IPS DF 6.9 (cell line): Measurements from ENCODE around the gene CD209.

Experiments
- DNase-seq: peaks from one replicate; pipeline ENCODE4 v3.0.0-alpha.2; 2013; ENCODE audit warnings: low read depth, low spot score
- H3K27ac ChIP-seq: one replicate; pipeline ENCODE4 v1.5.1; 2013; ENCODE audit warnings: low read length, control low read depth
- H3K27me3 ChIP-seq: 2 replicates; pipeline ENCODE4 v1.6.1; 2013; ENCODE audit warnings: mild to moderate bottlenecking, low read length; ENCODE audit not compliant: control insufficient read depth, insufficient read depth
- H3K36me3 ChIP-seq: 2 replicates; pipeline ENCODE4 v1.6.1; 2013; ENCODE audit warnings: low read length; ENCODE audit not compliant: control insufficient read depth, insufficient read depth
- H3K4me1 ChIP-seq: 2 replicates; pipeline ENCODE4 v1.6.1; 2013; ENCODE audit warnings: low read length; ENCODE audit not compliant: control insufficient read depth, insufficient read depth
- H3K4me3 ChIP-seq: 2 replicates; pipeline ENCODE4 v1.5.1; 2013; ENCODE audit warnings: mild to moderate bottlenecking, low read length
- H3K9me3 ChIP-seq: 2 replicates; pipeline ENCODE4 v1.6.1; 2013; ENCODE audit warnings: low read length, inconsistent platforms; ENCODE audit not compliant: control insufficient read depth, insufficient read depth
- whole genome bisulfite sequencing: extraction: QIAGEN DNeasy Blood & Tissue Kit; methylation state at CpG from one replicate; pipeline ENCODE4 v1.1.7; 2013; ENCODE audit warnings: mixed read lengths, missing lambda C conversion rate; ENCODE audit not compliant: insufficient read length, insufficient coverage; 5-methylcytosine and 5-hydroxymethylcytosine counted together

Gene CD209

DNA sequence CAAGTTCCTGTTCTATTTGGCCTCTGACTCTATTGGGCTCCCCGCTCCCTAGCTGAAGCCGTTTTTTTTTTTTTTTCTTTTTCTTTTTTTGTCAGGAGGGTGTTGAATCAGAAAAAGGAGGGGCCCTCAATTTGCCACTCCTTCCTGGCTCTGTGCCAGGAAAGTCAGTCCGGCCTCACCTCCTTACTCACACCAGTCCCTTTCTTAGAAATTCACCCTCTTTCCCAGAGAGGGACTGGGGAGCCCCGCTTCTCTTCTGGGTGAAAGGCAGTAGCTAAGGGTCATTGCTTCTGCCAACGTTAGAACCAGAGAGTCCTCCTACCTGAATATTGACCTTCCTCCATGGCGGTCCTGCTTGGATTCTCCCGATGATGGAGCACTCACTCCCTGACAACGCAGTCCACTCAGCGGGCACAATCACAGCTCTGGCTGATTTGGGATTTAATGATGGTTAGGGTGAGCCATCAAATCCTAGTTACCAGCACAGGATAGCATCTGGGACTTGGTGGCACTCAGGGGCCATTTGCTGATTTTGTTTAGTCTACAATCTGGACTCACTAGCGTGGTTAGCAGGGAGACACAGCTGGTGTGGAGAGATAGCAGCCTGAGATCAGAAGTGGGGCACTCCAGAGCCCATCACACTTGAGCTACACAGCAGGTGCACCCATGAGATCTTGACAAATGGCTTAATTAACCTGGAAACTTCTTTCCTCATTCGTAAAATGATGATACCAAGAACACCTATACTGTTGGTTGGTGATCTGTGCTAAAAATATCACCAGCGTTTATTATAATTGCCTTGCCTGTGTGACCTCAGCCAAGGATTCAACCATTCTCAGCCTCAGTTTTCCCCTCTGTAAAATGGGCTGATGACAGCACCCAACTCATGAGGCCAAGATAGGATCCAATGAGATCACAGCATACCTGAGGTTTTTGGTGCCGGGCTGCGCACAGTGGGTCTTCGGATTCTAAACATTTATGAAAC lies 47.6 kb downstream of the CD209 start:
- 0 out of 2 replicates have a peak, but pooled peaks cover 4% of the 10 kb centered on the region for H3K4me1 ChIP-seq

DNA sequence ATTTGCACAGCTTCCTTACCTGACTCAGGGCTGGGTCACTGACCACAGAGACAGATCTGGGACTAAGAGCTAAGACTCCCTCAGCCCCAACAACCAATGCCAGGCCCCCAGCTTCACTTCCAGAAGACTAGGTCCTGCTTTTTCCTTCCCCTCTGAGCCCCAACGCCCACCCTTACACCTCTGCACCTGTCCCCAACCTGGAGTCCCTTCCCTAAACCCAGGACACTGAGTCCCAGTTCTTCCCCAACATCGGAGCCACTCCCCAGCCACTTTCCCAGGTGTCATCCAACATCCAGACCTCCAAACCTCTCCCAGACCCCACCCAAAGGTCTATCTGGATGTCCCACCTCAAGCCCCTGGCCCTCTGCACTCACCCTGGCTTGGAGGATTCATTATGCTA lies 48.3 kb downstream of the CD209 start:
- no CpG with 5 or more reads among the region's 2 CpGs for WGBS
- H3K27me3 ChIP-seq: no peaks in the 10 kb centered on the region

More for the DNA sequence above, 47.6 kb downstream of the CD209 start:
- no CpG with 5 or more reads among the region's 15 CpGs for WGBS
- Histone ChIP-seq H3K36me3 (no peaks in the 10 kb centered on the region), H3K9me3 (no peaks in the 10 kb centered on the region), H3K27ac (no peak overlapping the region), H3K4me3 (no peak overlapping the region), H3K27me3 (no peaks in the 10 kb centered on the region)
- DNase-seq: no peak

DNA sequence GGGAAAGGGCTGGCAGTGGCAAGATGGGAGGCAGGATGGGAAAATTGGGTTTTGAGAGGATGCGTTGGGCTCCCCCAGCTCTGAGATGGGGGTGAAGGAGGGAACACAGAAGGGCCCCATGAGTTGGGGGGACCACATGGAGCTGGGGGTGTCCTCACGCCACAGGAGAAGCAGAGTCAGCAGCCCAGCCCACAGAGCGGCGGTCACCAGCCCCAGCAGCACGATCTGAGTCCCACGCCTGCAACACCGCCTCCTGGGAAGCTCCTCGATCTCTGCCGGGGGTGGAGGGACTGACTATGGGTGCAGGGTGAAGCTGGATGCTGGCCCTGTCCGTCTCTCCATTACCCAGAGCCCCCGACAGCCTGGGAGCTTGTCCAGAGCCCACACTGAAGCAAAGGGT lies 48.8 kb downstream of the CD209 start:
- H3K4me3 ChIP-seq: no peak overlapping the region
- 0 out of 2 replicates have a peak, but pooled peaks cover 4% of the 10 kb centered on the region for H3K4me1 ChIP-seq
- no peaks in the 10 kb centered on the region for H3K27me3 ChIP-seq
- H3K36me3 ChIP-seq: no peaks in the 10 kb centered on the region
- no peak overlapping the region for H3K27ac ChIP-seq
- WGBS: no CpG with 5 or more reads among the region's 11 CpGs
- no peaks in the 10 kb centered on the region; the same call in 1 of the 2 replicates for H3K9me3 ChIP-seq
- no peak for DNase-seq

More for the DNA sequence above, 48.3 kb downstream of the CD209 start:
- no peak for DNase-seq
- Histone ChIP-seq H3K9me3 (no peaks in the 10 kb centered on the region; the same call in 1 of the 2 replicates), H3K27ac (no peak overlapping the region), H3K36me3 (no peaks in the 10 kb centered on the region), H3K4me3 (no peak overlapping the region), H3K4me1 (0 out of 2 replicates have a peak, but pooled peaks cover 4% of the 10 kb centered on the region)

DNA sequence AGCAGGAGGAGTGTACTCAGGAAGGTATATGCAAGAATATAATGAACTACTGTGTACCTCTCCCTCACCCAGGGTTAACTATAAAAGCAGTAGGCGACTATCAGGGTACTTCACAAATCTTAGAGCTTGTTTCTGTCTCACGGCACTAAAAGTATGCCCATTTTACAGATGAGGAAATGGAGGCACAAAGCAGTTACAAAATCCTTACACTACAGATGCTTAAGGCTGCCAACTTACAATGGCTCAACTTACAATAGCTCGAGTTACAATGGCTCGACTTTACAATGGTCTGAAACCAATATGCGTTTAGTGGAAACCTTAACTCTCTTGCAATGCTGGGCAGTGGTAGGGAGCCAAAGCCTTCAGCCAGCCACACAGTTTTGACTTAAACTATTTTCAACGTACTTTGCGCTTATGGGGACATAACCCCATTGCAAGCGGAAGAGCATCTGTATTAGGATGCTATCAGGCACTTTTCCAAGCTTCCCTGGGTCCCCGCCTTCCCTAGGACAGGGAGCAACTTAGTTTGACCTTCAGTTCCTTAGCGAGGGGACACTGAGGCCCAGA lies 49.5 kb downstream of the CD209 start:
- Histone ChIP-seq H3K4me1 (0 out of 2 replicates have a peak, but pooled peaks cover 4% of the 10 kb centered on the region), H3K36me3 (no peaks in the 10 kb centered on the region), H3K9me3 (no peaks in the 10 kb centered on the region; the same call in 1 of the 2 replicates), H3K4me3 (no peak overlapping the region), H3K27me3 (no peaks in the 10 kb centered on the region), H3K27ac (no peak overlapping the region)
- no peak for DNase-seq
- no CpG with 5 or more reads among the region's 10 CpGs for WGBS

DNA sequence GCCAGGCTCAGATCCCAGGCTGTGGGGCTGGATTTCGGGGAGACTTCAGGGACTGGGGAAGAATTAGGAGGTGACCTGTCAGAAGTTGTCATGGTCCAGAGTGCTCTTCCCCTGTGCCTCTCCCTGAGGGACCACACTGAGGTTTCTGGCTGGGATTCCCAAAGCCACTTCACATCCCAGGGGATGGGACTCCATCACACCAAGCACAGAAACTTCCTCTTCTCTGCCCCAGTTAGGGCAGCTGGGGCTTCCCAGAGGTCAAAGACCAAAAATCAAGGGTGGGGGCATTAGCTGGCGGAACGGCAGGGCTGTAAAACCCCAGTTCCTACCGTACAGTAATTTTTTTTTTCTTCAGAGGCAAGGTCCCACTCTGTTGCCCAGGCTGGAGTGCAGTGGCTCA lies 52.8 kb downstream of the CD209 start:
- Histone ChIP-seq H3K27me3 (no peaks in the 10 kb centered on the region), H3K27ac (no peak overlapping the region), H3K4me3 (no peak overlapping the region), H3K36me3 (no peaks in the 10 kb centered on the region), H3K4me1 (0 out of 2 replicates have a peak, but pooled peaks cover 4% of the 10 kb centered on the region), H3K9me3 (no peaks in the 10 kb centered on the region; the same call in 1 of the 2 replicates)
- no CpG with 5 or more reads among the region's 4 CpGs for WGBS
- DNase-seq: no peak

DNA sequence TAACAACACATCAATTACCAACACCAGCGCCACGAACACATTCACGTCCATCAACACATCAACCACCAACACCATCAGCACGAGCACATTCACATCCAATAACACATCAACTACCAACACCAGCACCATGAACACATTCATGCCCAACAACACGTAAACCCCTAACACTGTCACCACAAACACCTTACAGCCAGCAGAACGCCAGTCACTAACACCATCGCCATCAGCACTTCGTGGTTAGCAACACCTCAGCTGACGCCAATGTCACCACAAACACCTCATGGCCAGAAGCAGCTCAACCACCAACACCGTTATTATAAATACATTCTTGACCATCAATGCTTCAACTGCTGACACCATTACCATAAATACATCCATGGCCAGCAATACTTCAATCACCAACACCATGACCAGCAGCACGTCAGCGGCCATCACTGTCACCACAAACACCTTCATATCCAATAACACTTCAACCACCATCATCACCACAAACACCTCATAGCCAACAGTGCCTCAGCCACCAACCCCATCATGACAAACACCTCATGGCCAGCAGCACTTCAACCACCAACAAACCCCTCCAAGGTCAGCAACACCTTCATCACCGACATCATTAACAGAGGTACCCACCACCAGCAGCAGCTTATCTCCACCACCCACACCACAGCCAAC lies 54.8 kb downstream of the CD209 start:
- H3K27me3 ChIP-seq: no peaks in the 10 kb centered on the region
- no peak overlapping the region for H3K4me3 ChIP-seq
- DNase-seq: no peak
- no peaks in the 10 kb centered on the region for H3K36me3 ChIP-seq
- H3K4me1 ChIP-seq: no peaks in the 10 kb centered on the region
- WGBS: 68% methylated on average over 3 of the region's 13 CpGs
- H3K9me3 ChIP-seq: no peaks in the 10 kb centered on the region; the same call in 1 of the 2 replicates
- H3K27ac ChIP-seq: no peak overlapping the region

DNA sequence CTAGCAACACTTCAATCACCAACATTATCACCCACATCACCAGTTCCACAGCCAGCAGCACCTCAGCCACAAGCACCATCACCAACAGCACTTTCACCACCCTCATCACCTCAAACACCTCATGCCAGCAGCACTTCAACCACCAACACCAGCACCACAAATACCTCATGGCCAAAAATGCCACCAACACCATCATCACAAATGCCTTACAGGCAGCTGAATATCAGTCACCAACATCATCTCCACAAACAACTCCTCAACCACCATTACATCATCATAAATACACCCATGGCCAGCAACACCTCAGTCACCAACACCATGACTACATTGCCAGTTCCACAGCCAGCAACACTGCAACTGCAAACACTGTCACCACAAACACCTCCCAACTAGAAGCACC lies 55.8 kb downstream of the CD209 start:
- Histone ChIP-seq H3K27me3 (no peaks in the 10 kb centered on the region), H3K36me3 (no peaks in the 10 kb centered on the region), H3K9me3 (no peaks in the 10 kb centered on the region; the same call in 1 of the 2 replicates), H3K4me1 (no peaks in the 10 kb centered on the region), H3K4me3 (no peak overlapping the region), H3K27ac (no peak overlapping the region)
- DNase-seq: no peak

DNA sequence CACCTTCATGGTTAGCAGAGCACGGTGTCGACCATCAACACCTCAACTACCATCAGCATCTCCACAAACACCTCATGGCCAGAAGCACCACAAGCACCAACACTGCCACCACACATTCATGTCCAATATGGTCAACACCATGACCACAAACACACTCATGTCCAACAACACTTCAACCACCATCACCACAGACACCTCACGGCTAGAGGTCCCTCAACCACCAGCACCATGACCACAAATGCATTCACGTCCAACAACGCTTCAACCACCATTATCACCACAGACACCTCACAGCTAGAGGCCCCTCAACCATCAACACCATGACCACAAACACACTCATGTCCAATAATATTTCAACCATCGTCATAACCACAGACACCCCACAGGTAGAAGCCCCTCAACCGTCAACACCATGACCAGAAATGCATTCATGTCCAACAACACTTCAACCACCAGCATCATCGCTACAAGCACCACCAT lies 56.5 kb downstream of the CD209 start:
- H3K4me3 ChIP-seq: no peak overlapping the region
- no CpG with 5 or more reads among the region's 8 CpGs for WGBS
- no peak for DNase-seq
- no peaks in the 10 kb centered on the region for H3K27me3 ChIP-seq
- H3K4me1 ChIP-seq: no peaks in the 10 kb centered on the region
- no peaks in the 10 kb centered on the region for H3K36me3 ChIP-seq
- H3K27ac ChIP-seq: no peak overlapping the region
- no peaks in the 10 kb centered on the region; the same call in 1 of the 2 replicates for H3K9me3 ChIP-seq
